NCI-H1092 (cell line): Measurements from ENCODE around the gene EXOC6B.

Experiments
- DNase-seq: peaks from one replicate; lab custom pipeline; 2025; lab: John Stamatoyannopoulos, UW

Gene EXOC6B

GRCh38 chr2:72361042-72361441 is 464.8 kb downstream of the EXOC6B start:
- no peak for DNase-seq

- no peak for DNase-seq
Observed at GRCh38 chr2:72350852-72351251, 475.0 kb downstream of the EXOC6B start.

GRCh38 chr2:72349016-72349415 is 476.8 kb downstream of the EXOC6B start:
- DNase-seq: no peak

- no peak for DNase-seq
Observed at GRCh38 chr2:72347081-72347480, 478.8 kb downstream of the EXOC6B start.

GRCh38 chr2:72341639-72342038 is 484.2 kb downstream of the EXOC6B start:
- no peak for DNase-seq

- DNase-seq: no peak
Observed at GRCh38 chr2:72340665-72341064, 485.2 kb downstream of the EXOC6B start.

GRCh38 chr2:72338076-72338475 is 487.8 kb downstream of the EXOC6B start:
- DNase-seq: no peak

GRCh38 chr2:72332720-72333119 is 493.1 kb downstream of the EXOC6B start:
- DNase-seq: no peak

- DNase-seq: no peak
Observed at GRCh38 chr2:72330652-72331051, 495.2 kb downstream of the EXOC6B start.

- DNase-seq: no peak
Observed at GRCh38 chr2:72326759-72327158, 499.1 kb downstream of the EXOC6B start.

- no peak for DNase-seq
Observed at GRCh38 chr2:72325592-72326422, 500.0 kb downstream of the EXOC6B start.

- no peak for DNase-seq
Observed at GRCh38 chr2:72316774-72317173, 509.1 kb downstream of the EXOC6B start.

GRCh38 chr2:72300147-72300684 is 525.6 kb downstream of the EXOC6B start:
- no peak for DNase-seq

- DNase-seq: no peak
Observed at GRCh38 chr2:72293620-72294019, 532.2 kb downstream of the EXOC6B start.

- DNase-seq: no peak
Observed at GRCh38 chr2:72292433-72292832, 533.4 kb downstream of the EXOC6B start.

GRCh38 chr2:72291059-72291458 is 534.8 kb downstream of the EXOC6B start:
- no peak for DNase-seq

GRCh38 chr2:72289736-72290135 is 536.1 kb downstream of the EXOC6B start:
- DNase-seq: no peak

- no peak for DNase-seq
Observed at GRCh38 chr2:72289283-72289682, 536.5 kb downstream of the EXOC6B start.

GRCh38 chr2:72278046-72278445 is 547.8 kb downstream of the EXOC6B start:
- no peak for DNase-seq

GRCh38 chr2:72276876-72277275 is 549.0 kb downstream of the EXOC6B start:
- no peak for DNase-seq

GRCh38 chr2:72276356-72276755 is 549.5 kb downstream of the EXOC6B start:
- DNase-seq: no peak

GRCh38 chr2:72275084-72275483 is 550.7 kb downstream of the EXOC6B start:
- no peak for DNase-seq

- no peak for DNase-seq
Observed at GRCh38 chr2:72274380-72274797, 551.4 kb downstream of the EXOC6B start.

GRCh38 chr2:72273384-72273783 is 552.4 kb downstream of the EXOC6B start:
- DNase-seq: no peak
